Endothelial cell of umbilical vein (primary cell): ENCODE results near the gene DOCK1. TPM values are rescaled to one million over a fixed set of nuclear protein-coding genes. Genes with fewer than 3 reads are reported as not detected.

Experiments
- BruUV-seq: library from RNA; stranded (reverse); fragments of 400-500 nt; replicated peaks from 2 replicates; lab custom pipeline; 2021; lab: Mats Ljungman, UMichigan
- CTCF ChIA-PET: fragments of 300-600, 350-600 bp; sonication (Branson Sonifier 250); formaldehyde crosslinking; loops from one replicate; lab custom pipeline; 2021; ENCODE audit warnings: antibody characterized with exemption, inconsistent platforms; lab: Charles Lee
- POLR2A ChIA-PET: fragments of 300-600, 350-600 bp; sonication (Branson Sonifier 250); formaldehyde crosslinking; loops from one replicate; lab custom pipeline; 2021; ENCODE audit warnings: antibody characterized with exemption, inconsistent platforms; lab: Charles Lee
- DNase-seq: peaks from one replicate; pipeline ENCODE4 v3.0.0-alpha.2; 2011; ENCODE audit warnings: low read depth, low spot score
- FAIRE-seq: peaks from 2 replicates; lab custom pipeline; 2011; peaks lifted over from hg19 to GRCh38; lab: Jason Lieb, UNC
- H2AFZ ChIP-seq: 2 replicates; pipeline ENCODE4 v1.6.0; 2012; ENCODE audit warnings: low read depth, low read length, control low read depth, inconsistent platforms
- H3K27ac ChIP-seq: 2 replicates; pipeline ENCODE4 v1.5.1; 2011; ENCODE audit warnings: low read depth, mild to moderate bottlenecking, control low read depth, low read length, moderate library complexity; ENCODE audit not compliant: insufficient read depth
- H3K27me3 ChIP-seq, 2 experiments: 2 replicates each; pipeline versions ENCODE4 v1.6.0 to v1.6.1; 2011; ENCODE audit warnings: low read length in 2 of 2, mixed read lengths in 1 of 2; ENCODE audit not compliant: control insufficient read depth in 2 of 2, insufficient read depth in 2 of 2
- H3K36me3 ChIP-seq, 2 experiments: 2 replicates in 1 of 2; 3 replicates in 1 of 2; pipeline ENCODE4 v1.5.1; 2011; ENCODE audit warnings: low read length in 2 of 2, mild to moderate bottlenecking in 1 of 2, moderate library complexity in 1 of 2; ENCODE audit not compliant: control insufficient read depth in 2 of 2, insufficient read depth in 2 of 2; ENCODE audit errors: extremely low read depth in 1 of 2
- H3K4me1 ChIP-seq: 3 replicates; pipeline ENCODE4 v1.5.1; 2011; ENCODE audit warnings: mild to moderate bottlenecking, low read length; ENCODE audit not compliant: control insufficient read depth, insufficient read depth; ENCODE audit errors: extremely low read depth
- H3K4me2 ChIP-seq: 2 replicates; pipeline ENCODE4 v1.6.1; 2011; ENCODE audit warnings: low read length, control low read depth, mixed read lengths; ENCODE audit not compliant: insufficient read depth
- H3K4me3 ChIP-seq, 3 experiments: fragments of 200-600 bp in 1 of 3; sonication (generic), shearing (Covaris generic) in 1 of 3; replicated peaks in 1 of 3; 2 replicates each; pipeline ENCODE4 v1.5.1; 2011 to 2016; ENCODE audit warnings: control low read depth in 3 of 3, low read length in 3 of 3, mild to moderate bottlenecking in 2 of 3, inconsistent platforms in 1 of 3, low read depth in 1 of 3, moderate library complexity in 1 of 3; ENCODE audit not compliant: insufficient read depth in 1 of 3
- H3K79me2 ChIP-seq: 2 replicates; pipeline ENCODE4 v1.6.0; 2012; ENCODE audit warnings: low read length, inconsistent platforms; ENCODE audit not compliant: control insufficient read depth, insufficient read depth
- H3K9ac ChIP-seq: replicated peaks from 2 replicates; pipeline ENCODE3; 2011; ENCODE audit warnings: low read length, control low read depth; ENCODE audit not compliant: insufficient read depth; ENCODE audit errors: extremely low read depth
- H3K9me1 ChIP-seq: replicated peaks from 3 replicates; pipeline ENCODE4 v1.6.0; 2011; ENCODE audit warnings: mild to moderate bottlenecking, low read length; ENCODE audit not compliant: control insufficient read depth, insufficient read depth; ENCODE audit errors: extremely low read depth
- H3K9me3 ChIP-seq: replicated peaks from 2 replicates; pipeline ENCODE4 v1.5.1; 2012; ENCODE audit warnings: low read length, inconsistent platforms; ENCODE audit not compliant: control insufficient read depth, insufficient read depth
- H4K20me1 ChIP-seq: replicated peaks from 2 replicates; pipeline ENCODE3; 2011; ENCODE audit warnings: mild to moderate bottlenecking, low read length; ENCODE audit not compliant: control insufficient read depth, insufficient read depth; ENCODE audit errors: extremely low read depth
- CTCF ChIP-seq, 2 donors: IDR thresholded peaks; 1 replicate in 1 of 2; 2 replicates in 1 of 2; pipeline ENCODE4 v1.5.1; 2011; ENCODE audit warnings: low read length in 2 of 2, mild to moderate bottlenecking in 2 of 2, moderate library complexity in 2 of 2, control low read depth in 1 of 2, inconsistent platforms in 1 of 2, low read depth in 1 of 2; ENCODE audit not compliant: insufficient read depth in 1 of 2; ENCODE audit errors: extremely low read depth in 1 of 2
- EZH2 ChIP-seq: IDR thresholded peaks from 2 replicates; pipeline ENCODE4 v1.6.1; 2012; ENCODE audit warnings: borderline replicate concordance, low read depth, mild to moderate bottlenecking, moderate library complexity, low read length, inconsistent platforms; ENCODE audit not compliant: severe bottlenecking
- FOS ChIP-seq: IDR thresholded peaks from 2 replicates; pipeline ENCODE4 v1.6.1; 2011; ENCODE audit warnings: mild to moderate bottlenecking, low read length, moderate library complexity, borderline replicate concordance; ENCODE audit not compliant: insufficient read depth
- GATA2 ChIP-seq: IDR thresholded peaks from 2 replicates; pipeline ENCODE4 v1.7.0; 2011; ENCODE audit warnings: low read depth, mild to moderate bottlenecking, moderate library complexity, mixed read lengths, low read length; ENCODE audit not compliant: insufficient read length, insufficient read depth
- JUN ChIP-seq: IDR thresholded peaks from 2 replicates; pipeline ENCODE4 v1.6.1; 2011; ENCODE audit warnings: borderline replicate concordance, low read depth; ENCODE audit not compliant: insufficient read length, insufficient read depth
- MAX ChIP-seq: IDR thresholded peaks from 2 replicates; pipeline ENCODE4 v1.6.1; 2011; ENCODE audit not compliant: insufficient read depth, insufficient read length
- MYC ChIP-seq: IDR thresholded peaks from one replicate; pipeline ENCODE4 v1.6.1; 2011; ENCODE audit warnings: mild to moderate bottlenecking, low read depth, low read length
- dilution Hi-C: fragments of 300-500 bp; cut with MboI; formaldehyde crosslinking; loops from one replicate; pipeline ENCODE4 v1.15.0; 2019; ENCODE audit warnings: low sequenced_read_pairs; ENCODE audit not compliant: extremely low pct_ligation_motif_present
- intact Hi-C: fragments of 100-400 bp; cut with micrococcal nuclease; formaldehyde crosslinking; loops from one replicate; pipeline ENCODE4 v1.10.0; 2022
- polyA plus RNA-seq, 4 experiments: library from polyadenylated mRNA; depleted of rRNA in 3 of 4; stranded (reverse) in 3 of 4; unstranded in 1 of 4; fragments of >200 nt; gene quantifications; 2 replicates each; pipeline versions ENCODE4 v1.2.1 to v1.2.3, GENCODE V29; 2011 to 2012; ENCODE audit warnings: missing spikeins in 1 of 4
- total RNA-seq: library from RNA; stranded (reverse); gene quantifications from 2 replicates; pipeline ENCODE4 v1.2.3, GENCODE V29; 2021

DOCK1 gene
- total and polyA plus RNA-seq, 2 donors (not counting 3 experiments of a cell fraction or from before 2014, with no cell fraction given) = 22.5 to 83.1 TPM

- FAIRE-seq (no peak), DNase-seq (no peak)
- no peaks in the 10 kb centered on the region for H4K20me1 ChIP-seq
- TF ChIP-seq JUN (no peak), MAX (no peak)
- no peaks in the 10 kb centered on the region for H3K9me3 ChIP-seq
- H3K27ac ChIP-seq = no peak overlapping the region
- no peak overlapping the region for H2AFZ ChIP-seq
- ChIA-PET CTCF (no interaction called here), POLR2A (no interaction called here)
- intact Hi-C loops = no loop called here
- dilution Hi-C loops = no loop called here
- BruUV-seq = no TSS peak
- no peaks in the 10 kb centered on the region for H3K27me3 ChIP-seq
- peaks cover 9 to 58% of the 10 kb centered on the region in 2 experiments for H3K36me3 ChIP-seq
- no peak overlapping the region for H3K4me3 ChIP-seq
- no peaks in the 10 kb centered on the region for H3K79me2 ChIP-seq
- H3K9me1 ChIP-seq = no peaks in the 10 kb centered on the region
- H3K9ac ChIP-seq = no peak overlapping the region
- H3K4me2 ChIP-seq = no peak overlapping the region
- no peaks in the 10 kb centered on the region for H3K4me1 ChIP-seq
Observed at GRCh38 chr10:127027786-127028185, 122.6 kb downstream of the DOCK1 start.

- no peaks in the 10 kb centered on the region for H3K9me1 ChIP-seq
- no peaks in the 10 kb centered on the region for H3K27me3 ChIP-seq
- dilution Hi-C loops (no loop called here), intact Hi-C loops (no loop called here)
- no peaks in the 10 kb centered on the region for H3K9me3 ChIP-seq
- no TSS peak for BruUV-seq
- FAIRE-seq = no peak
- H3K4me1 ChIP-seq = no peaks in the 10 kb centered on the region
- ChIA-PET CTCF (no interaction called here), POLR2A (no interaction called here)
- H3K4me3 ChIP-seq = no peak overlapping the region
- H3K9ac ChIP-seq = no peak overlapping the region
- H3K79me2 ChIP-seq = no peaks in the 10 kb centered on the region
- H2AFZ ChIP-seq = no peak overlapping the region
- no peak overlapping the region for H3K4me2 ChIP-seq
- no peaks in the 10 kb centered on the region for H4K20me1 ChIP-seq
- H3K27ac ChIP-seq = no peak overlapping the region
- no peak for DNase-seq
- H3K36me3 ChIP-seq = peaks cover 12 to 56% of the 10 kb centered on the region in 2 experiments
- TF ChIP-seq FOS = no peak
- TF ChIP-seq MYC = no peak
- no peak for TF ChIP-seq EZH2
- no peak for TF ChIP-seq GATA2
- no peak for TF ChIP-seq CTCF (IDR thresholded peaks at IDR 0.05; ENCODE audit: extremely low read depth in 1 of 2, insufficient read depth in 1 of 2, low read depth in 1 of 2, low read length in 2 of 2)
- TF ChIP-seq MAX = no peak
Observed at GRCh38 chr10:127028556-127028955, 123.3 kb downstream of the DOCK1 start.
